ENCODE measurements around the gene SETD3.

- TF ChIP-seq CTCF (IDR thresholded peaks at IDR 0.05) (no peak), POLR2A (IDR thresholded peaks at IDR 0.05) (no peak)
Observed at GRCh38 chr14:99524091-99524661, 43.5 kb upstream of the SETD3 start.
